Activated CD8-positive, alpha-beta T cell treated with anti-CD3 and anti-CD28 coated beads for 36 hours (primary cell): ENCODE data around the gene PCNX3. TPM values are rescaled to one million over a fixed set of nuclear protein-coding genes. Genes with fewer than 3 reads are reported as not detected.

Source experiments
- ATAC-seq: fragments of 200-7000 bp; cut with Tn5 transposase; one replicate; pipeline ENCODE4 v1.10.0; 2021; ENCODE audit warnings: mild to moderate bottlenecking, moderate library complexity
- CTCF ChIA-PET: fragments of 350-600 bp; sonication (Branson Sonifier 250); formaldehyde crosslinking; loops from one replicate; lab custom pipeline; 2021; ENCODE audit warnings: antibody characterized with exemption; lab: Charles Lee
- POLR2A ChIA-PET: fragments of 350-600 bp; sonication (Branson Sonifier 250); formaldehyde crosslinking; loops from one replicate; lab custom pipeline; 2021; ENCODE audit warnings: antibody characterized with exemption; lab: Charles Lee
- DNase-seq: peaks from one replicate; pipeline ENCODE4 v3.0.0-alpha.2; 2020
- H3K27ac Mint-ChIP-seq: one replicate; pipeline ENCODE4 v1.8.0; 2021; ENCODE audit warnings: mild to moderate bottlenecking, mixed read lengths
- H3K27me3 Mint-ChIP-seq: one replicate; pipeline ENCODE4 v1.8.0; 2021; ENCODE audit warnings: mixed read lengths
- H3K36me3 Mint-ChIP-seq: one replicate; pipeline ENCODE4 v1.8.0; 2021; ENCODE audit warnings: low read depth, mixed read lengths
- H3K4me1 Mint-ChIP-seq: one replicate; pipeline ENCODE4 v1.8.0; 2021; ENCODE audit warnings: low read depth, mixed read lengths
- H3K4me3 Mint-ChIP-seq: one replicate; pipeline ENCODE4 v1.8.0; 2021; ENCODE audit warnings: mild to moderate bottlenecking, moderate library complexity, mixed read lengths
- H3K9me3 Mint-ChIP-seq: one replicate; pipeline ENCODE4 v1.8.0; 2021; ENCODE audit warnings: mixed read lengths
- intact Hi-C: fragments of 100-400 bp; cut with micrococcal nuclease; formaldehyde crosslinking; loops from one replicate; pipeline ENCODE4 v1.10.0; 2022
- total RNA-seq, 2 experiments: library from RNA; stranded (reverse); gene quantifications; one replicate each; pipeline ENCODE4 v1.2.3, GENCODE V29; 2021
- TF ChIP-seq, protein P1 (sequence below): fragments of 200-600 bp; IDR thresholded peaks from one replicate; pipeline ENCODE4 v1.8.0; 2022; ENCODE audit warnings: antibody characterized with exemption, mild to moderate bottlenecking

Gene PCNX3
- total RNA-seq, 2 experiments from 2014 or later = 34.3 to 34.4 TPM

DNA sequence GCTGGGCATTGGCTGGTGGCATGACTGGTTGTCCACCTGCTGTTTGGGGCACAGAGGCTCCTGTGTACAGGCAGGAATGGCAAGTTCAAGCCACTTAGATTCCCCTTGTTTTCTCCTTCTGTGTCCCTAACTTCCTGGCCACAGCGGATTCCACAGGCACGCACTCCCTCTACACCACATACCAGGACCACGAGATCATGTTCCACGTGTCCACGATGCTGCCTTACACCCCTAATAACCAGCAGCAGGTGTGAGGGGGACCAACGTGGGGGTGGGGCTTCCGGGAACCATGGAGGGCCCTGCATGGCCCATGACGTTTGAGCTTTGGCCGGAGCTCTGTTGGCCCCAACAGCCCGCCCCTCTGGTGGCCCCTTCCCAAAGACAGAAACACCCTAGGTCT, 30.1 kb downstream of the PCNX3 start:
- Mint-ChIP-seq H3K4me1 (peaks cover 27% of the 10 kb centered on the region), H3K27me3 (no peaks in the 10 kb centered on the region), H3K4me3 (no peak overlapping the region), H3K27ac (peak overlapping the region; percentile 14), H3K36me3 (peaks cover 49% of the 10 kb centered on the region), H3K9me3 (no peaks in the 10 kb centered on the region)
- TF ChIP-seq, protein P1, sequence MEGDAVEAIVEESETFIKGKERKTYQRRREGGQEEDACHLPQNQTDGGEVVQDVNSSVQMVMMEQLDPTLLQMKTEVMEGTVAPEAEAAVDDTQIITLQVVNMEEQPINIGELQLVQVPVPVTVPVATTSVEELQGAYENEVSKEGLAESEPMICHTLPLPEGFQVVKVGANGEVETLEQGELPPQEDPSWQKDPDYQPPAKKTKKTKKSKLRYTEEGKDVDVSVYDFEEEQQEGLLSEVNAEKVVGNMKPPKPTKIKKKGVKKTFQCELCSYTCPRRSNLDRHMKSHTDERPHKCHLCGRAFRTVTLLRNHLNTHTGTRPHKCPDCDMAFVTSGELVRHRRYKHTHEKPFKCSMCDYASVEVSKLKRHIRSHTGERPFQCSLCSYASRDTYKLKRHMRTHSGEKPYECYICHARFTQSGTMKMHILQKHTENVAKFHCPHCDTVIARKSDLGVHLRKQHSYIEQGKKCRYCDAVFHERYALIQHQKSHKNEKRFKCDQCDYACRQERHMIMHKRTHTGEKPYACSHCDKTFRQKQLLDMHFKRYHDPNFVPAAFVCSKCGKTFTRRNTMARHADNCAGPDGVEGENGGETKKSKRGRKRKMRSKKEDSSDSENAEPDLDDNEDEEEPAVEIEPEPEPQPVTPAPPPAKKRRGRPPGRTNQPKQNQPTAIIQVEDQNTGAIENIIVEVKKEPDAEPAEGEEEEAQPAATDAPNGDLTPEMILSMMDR = no peak
- ATAC-seq = no peak
- ChIA-PET CTCF (no interaction called here), POLR2A (interaction anchor here (1.9 to 23.0 kb wide), 2 partner anchors 13 to 30 kb away, joined by 5 to 320 read pairs; partner anchors contain the start of genes PCNX3 and RELA)
- DNase-seq = no peak
- intact Hi-C loops = no loop called here

DNA sequence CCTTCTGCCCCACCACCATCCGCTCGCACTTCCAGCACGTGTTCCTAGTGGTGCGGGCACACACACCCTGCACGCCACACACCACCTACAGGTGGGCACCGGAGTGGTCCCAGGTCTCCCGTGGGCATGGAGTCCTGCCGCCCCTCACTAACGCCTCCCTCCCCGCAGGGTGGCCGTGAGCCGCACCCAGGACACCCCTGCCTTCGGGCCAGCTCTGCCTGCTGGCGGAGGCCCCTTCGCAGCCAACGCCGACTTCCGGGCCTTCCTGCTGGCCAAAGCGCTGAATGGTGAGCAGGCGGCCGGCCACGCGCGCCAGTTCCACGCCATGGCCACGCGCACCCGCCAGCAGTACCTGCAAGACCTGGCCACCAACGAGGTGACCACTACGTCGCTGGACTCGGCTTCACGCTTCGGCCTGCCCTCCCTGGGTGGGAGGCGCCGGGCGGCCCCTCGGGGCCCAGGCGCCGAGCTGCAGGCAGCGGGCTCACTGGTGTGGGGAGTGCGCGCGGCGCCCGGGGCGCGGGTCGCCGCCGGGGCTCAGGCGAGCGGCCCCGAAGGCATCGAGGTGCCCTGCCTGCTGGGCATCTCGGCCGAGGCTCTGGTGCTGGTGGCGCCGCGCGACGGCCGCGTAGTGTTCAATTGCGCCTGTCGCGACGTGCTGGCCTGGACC, 30.8 kb downstream of the PCNX3 start:
- no peak for DNase-seq
- Mint-ChIP-seq H3K27ac (no peak overlapping the region), H3K27me3 (no peaks in the 10 kb centered on the region), H3K4me1 (peaks cover 28% of the 10 kb centered on the region), H3K9me3 (no peaks in the 10 kb centered on the region), H3K4me3 (no peak overlapping the region), H3K36me3 (peaks cover 45% of the 10 kb centered on the region)
- intact Hi-C loops = no loop called here
- ChIA-PET CTCF (no interaction called here), POLR2A (interaction anchor here (1.0 to 23.0 kb wide), 3 partner anchors 8 to 31 kb away, joined by 3 to 320 read pairs (median 5); partner anchors contain the start of genes PCNX3 and RELA)
- TF ChIP-seq, protein P1 = no peak
- ATAC-seq = no peak

DNA sequence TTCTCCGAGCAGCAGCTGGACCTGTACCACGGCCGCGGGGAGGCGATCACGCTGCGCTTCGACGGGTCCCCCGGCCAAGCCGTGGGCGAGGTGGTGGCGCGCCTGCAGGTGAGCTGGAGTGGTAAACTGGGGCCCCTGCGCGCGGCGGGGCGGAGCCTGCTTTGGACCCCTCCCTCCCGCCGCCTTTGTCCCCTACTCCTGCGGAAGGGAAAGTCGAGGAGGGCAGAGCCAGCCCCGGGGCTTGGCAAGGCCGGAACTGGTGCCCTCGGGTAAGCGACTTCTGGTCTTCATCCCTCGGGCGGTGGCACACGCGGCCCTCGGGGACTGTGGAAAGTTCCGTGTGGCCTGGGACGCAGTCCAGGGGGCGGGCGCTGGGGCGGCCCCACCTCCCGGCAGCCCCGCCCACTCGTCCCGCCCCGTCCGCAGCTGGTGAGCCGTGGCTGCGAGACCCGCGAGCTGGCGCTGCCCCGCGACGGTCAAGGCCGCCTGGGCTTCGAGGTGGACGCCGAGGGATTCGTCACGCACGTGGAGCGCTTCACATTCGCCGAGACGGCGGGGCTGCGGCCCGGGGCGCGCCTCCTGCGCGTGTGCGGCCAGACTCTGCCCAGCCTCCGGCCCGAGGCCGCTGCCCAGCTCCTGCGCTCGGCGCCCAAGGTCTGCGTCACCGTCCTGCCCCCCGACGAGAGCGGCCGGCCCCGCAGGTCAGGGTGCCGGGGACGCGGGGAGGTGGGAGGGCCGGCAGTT, 31.6 kb downstream of the PCNX3 start:
- TF ChIP-seq, protein P1 = no peak
- ChIA-PET POLR2A (interaction anchor here (1.0 to 23.0 kb wide), 3 partner anchors 9 to 32 kb away, joined by 3 to 320 read pairs (median 5); partner anchors contain the start of genes PCNX3 and RELA), CTCF (no interaction called here)
- no peak overlapping the region for H3K4me3 Mint-ChIP-seq
- intact Hi-C loops = no loop called here
- no peaks in the 10 kb centered on the region for H3K9me3 Mint-ChIP-seq
- H3K27me3 Mint-ChIP-seq = no peaks in the 10 kb centered on the region
- ATAC-seq (no peak), DNase-seq (no peak)
- H3K4me1 Mint-ChIP-seq = peaks cover 29% of the 10 kb centered on the region
- H3K36me3 Mint-ChIP-seq = peaks cover 40% of the 10 kb centered on the region
- no peak overlapping the region for H3K27ac Mint-ChIP-seq

DNA sequence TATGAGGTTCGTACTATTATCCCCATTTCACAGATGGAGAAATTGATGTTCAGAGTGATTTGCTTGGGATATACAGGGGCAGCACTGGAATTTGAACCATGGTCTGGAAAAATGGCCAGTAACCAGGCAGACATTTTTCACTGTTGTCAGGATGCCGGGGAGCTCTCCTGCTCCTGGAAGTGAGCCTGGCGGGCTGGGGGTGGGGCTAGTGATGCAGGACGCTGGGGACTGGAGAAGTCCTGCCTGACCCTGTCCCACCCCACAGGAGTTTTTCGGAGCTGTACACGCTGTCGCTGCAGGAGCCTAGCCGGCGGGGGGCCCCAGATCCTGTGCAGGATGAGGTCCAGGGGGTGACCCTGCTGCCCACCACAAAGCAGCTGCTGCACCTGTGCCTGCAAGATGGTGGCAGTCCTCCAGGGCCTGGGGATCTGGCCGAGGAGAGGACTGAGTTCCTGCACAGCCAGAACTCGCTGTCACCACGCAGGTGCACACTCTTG, 33.5 kb downstream of the PCNX3 start:
- CTCF ChIA-PET = interaction anchor here (0.9 to 1.1 kb wide), 2 partner anchors 11 to 72 kb away, joined by 3 read pairs; partner anchors contain the start of gene SIPA1
- TF ChIP-seq, protein P1 = no peak
- intact Hi-C loops = no loop called here
- ATAC-seq (no peak), DNase-seq (no peak)
- no peak overlapping the region for H3K27ac Mint-ChIP-seq
- no peaks in the 10 kb centered on the region for H3K9me3 Mint-ChIP-seq
- H3K27me3 Mint-ChIP-seq = no peaks in the 10 kb centered on the region
- peaks cover 34% of the 10 kb centered on the region for H3K4me1 Mint-ChIP-seq
- H3K36me3 Mint-ChIP-seq = peaks cover 32% of the 10 kb centered on the region
- POLR2A ChIA-PET = interaction anchor here (21.3 to 23.0 kb wide), 2 partner anchors 6 to 10 kb away, joined by 320 read pairs; partner anchors contain the start of genes RELA and SIPA1
- H3K4me3 Mint-ChIP-seq = no peak overlapping the region
